Right lobe of liver (tissue), 6 donors: ENCODE measurements around the gene HTR7. TPM values are rescaled to one million over a fixed set of nuclear protein-coding genes. Genes with fewer than 3 reads are reported as not detected.

Experiments used
- ATAC-seq, 4 donors: fragments of 200-7000 bp; cut with Tn5 transposase; one replicate each; pipeline ENCODE4 v1.9.1; 2020; ENCODE audit warnings: mild to moderate bottlenecking in 4 of 4, moderate library complexity in 4 of 4
- DNase-seq, 3 donors: peaks; one replicate each; pipeline ENCODE4 v3.0.0-alpha.2; 2020
- H3K27ac ChIP-seq, 3 donors: fragments of 200-600 bp; one replicate each; pipeline ENCODE4 v1.8.0; 2022
- H3K27me3 ChIP-seq, 2 donors: fragments of 200-600 bp; one replicate each; pipeline ENCODE4 v1.8.0; 2022
- H3K36me3 ChIP-seq, 4 donors: fragments of 200-600 bp; sonication (generic) in 1 of 4; one replicate each; pipeline versions ENCODE4 v1.5.1 to v1.8.0; 2017 to 2022; ENCODE audit warnings: control low read depth in 1 of 4
- H3K4me1 ChIP-seq, 4 donors: fragments of 200-600 bp; sonication (generic) in 1 of 4; one replicate each; pipeline versions ENCODE4 v1.5.1 to v1.8.0; 2017 to 2022; ENCODE audit warnings: control low read depth in 1 of 4
- H3K4me3 ChIP-seq, 3 donors: fragments of 200-600 bp; one replicate each; pipeline ENCODE4 v1.8.0; 2022
- H3K9me3 ChIP-seq, 4 donors: fragments of 200-600 bp; sonication (generic) in 1 of 4; one replicate each; pipeline versions ENCODE4 v1.5.1 to v1.8.0; 2017 to 2022; ENCODE audit warnings: control low read depth in 1 of 4
- POLR2A ChIP-seq: fragments of 450-650 bp; IDR thresholded peaks from one replicate; pipeline ENCODE4 v1.6.1; 2017; ENCODE audit warnings: antibody characterized with exemption, mild to moderate bottlenecking
- WGBS: methylation state at CpG from one replicate; pipeline ENCODE4 v1.1.6; 2018; ENCODE audit warnings: low coverage, low lambda C conversion rate; ENCODE audit not compliant: insufficient coverage; ENCODE audit errors: missing lambda C conversion rate; 5-methylcytosine and 5-hydroxymethylcytosine counted together
- intact Hi-C, 2 donors: fragments of 100-400 bp; cut with DNase I; formaldehyde crosslinking; loops; one replicate each; pipeline versions ENCODE4 v1.11.2 to v1.14.1; 2022
- total RNA-seq, 6 experiments: library from RNA; depleted of rRNA in 2 of 6; stranded (reverse); fragments of >200 nt in 2 of 6; fragmentation: NEBNext Ultra II Directional in 3 of 6; extraction: Animal tissue kit (Norgen Biotek cat#: 25700) in 3 of 6; gene quantifications; one replicate each; pipeline versions ENCODE4 v1.1.0 to v1.2.4, GENCODE V29; 2016 to 2023
- TF ChIP-seq, protein P1 (sequence below), 4 donors: fragments of 200-600 bp in 3 of 4; fragments of 450-650 bp in 1 of 4; IDR thresholded peaks; one replicate each; pipeline versions ENCODE4 v1.5.1 to v1.8.0; 2016 to 2022; ENCODE audit warnings: antibody characterized with exemption in 4 of 4, mild to moderate bottlenecking in 2 of 4
- donor health status: DM: no; HTN: yes; CAD: no.
- donor health status: DM: no; HTN: no; CAD: no.
- donor health status: DM: no; HTN: no; CAD: no.
- donor health status: DM: no; HTN: yes; CAD: no.
- donor health status: DM: no; HTN: yes; CAD: no.

HTR7 gene
- total RNA-seq, 6 experiments from 2014 or later = 0.07 to 0.43 (median 0.19) TPM; not detected in 1

- no peak overlapping the region for H3K4me3 ChIP-seq
- intact Hi-C loops = no loop called here
- DNase-seq (no peak), ATAC-seq (no peak)
- H3K27me3 ChIP-seq = no peaks in the 10 kb centered on the region
- H3K4me1 ChIP-seq = no peaks in the 10 kb centered on the region
- no peaks in the 10 kb centered on the region for H3K9me3 ChIP-seq
- H3K36me3 ChIP-seq = no peaks in the 10 kb centered on the region
- TF ChIP-seq, protein P1, sequence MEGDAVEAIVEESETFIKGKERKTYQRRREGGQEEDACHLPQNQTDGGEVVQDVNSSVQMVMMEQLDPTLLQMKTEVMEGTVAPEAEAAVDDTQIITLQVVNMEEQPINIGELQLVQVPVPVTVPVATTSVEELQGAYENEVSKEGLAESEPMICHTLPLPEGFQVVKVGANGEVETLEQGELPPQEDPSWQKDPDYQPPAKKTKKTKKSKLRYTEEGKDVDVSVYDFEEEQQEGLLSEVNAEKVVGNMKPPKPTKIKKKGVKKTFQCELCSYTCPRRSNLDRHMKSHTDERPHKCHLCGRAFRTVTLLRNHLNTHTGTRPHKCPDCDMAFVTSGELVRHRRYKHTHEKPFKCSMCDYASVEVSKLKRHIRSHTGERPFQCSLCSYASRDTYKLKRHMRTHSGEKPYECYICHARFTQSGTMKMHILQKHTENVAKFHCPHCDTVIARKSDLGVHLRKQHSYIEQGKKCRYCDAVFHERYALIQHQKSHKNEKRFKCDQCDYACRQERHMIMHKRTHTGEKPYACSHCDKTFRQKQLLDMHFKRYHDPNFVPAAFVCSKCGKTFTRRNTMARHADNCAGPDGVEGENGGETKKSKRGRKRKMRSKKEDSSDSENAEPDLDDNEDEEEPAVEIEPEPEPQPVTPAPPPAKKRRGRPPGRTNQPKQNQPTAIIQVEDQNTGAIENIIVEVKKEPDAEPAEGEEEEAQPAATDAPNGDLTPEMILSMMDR (IDR thresholded peaks at IDR 0.05) = no peak
- TF ChIP-seq POLR2A = no peak
- H3K27ac ChIP-seq = no peak overlapping the region
Observed at GRCh38 chr10:90819911-90820310, 37.9 kb downstream of the HTR7 start.

DNA sequence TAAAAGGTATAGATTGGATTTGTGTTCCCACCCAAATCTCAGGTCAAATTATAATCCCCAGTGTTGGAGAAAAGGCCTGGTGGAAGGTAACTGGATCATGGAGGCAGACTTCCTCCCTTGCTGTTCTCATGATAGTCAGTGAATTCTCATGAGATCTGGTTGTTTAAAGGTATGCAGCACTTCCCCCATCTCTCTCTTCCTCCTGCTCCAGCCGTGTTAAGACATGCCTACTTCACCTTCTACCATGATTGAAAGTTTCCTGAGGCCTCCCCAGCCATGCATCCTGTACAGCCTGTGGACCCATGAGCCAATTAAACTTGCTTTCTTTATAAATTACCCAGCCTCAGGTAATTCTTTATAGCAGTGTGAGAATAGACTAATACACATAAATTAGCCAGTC is 39.1 kb downstream of the HTR7 start:
- no peak overlapping the region for H3K27ac ChIP-seq
- intact Hi-C loops = no loop called here
- H3K27me3 ChIP-seq = no peaks in the 10 kb centered on the region
- no peaks in the 10 kb centered on the region for H3K4me1 ChIP-seq
- WGBS = 50% methylated on average over 1 of the region's 1 CpG
- DNase-seq = no peak
- no peaks in the 10 kb centered on the region for H3K36me3 ChIP-seq
- no peak overlapping the region for H3K4me3 ChIP-seq
- no peak for TF ChIP-seq POLR2A
- TF ChIP-seq, protein P1 (IDR thresholded peaks at IDR 0.05) = no peak
- H3K9me3 ChIP-seq = no peaks in the 10 kb centered on the region
- no peak for ATAC-seq

- H3K4me1 ChIP-seq = no peaks in the 10 kb centered on the region
- TF ChIP-seq, protein P1 (IDR thresholded peaks at IDR 0.05) = no peak
Observed at GRCh38 chr10:90817128-90817889, 40.5 kb downstream of the HTR7 start.

DNA sequence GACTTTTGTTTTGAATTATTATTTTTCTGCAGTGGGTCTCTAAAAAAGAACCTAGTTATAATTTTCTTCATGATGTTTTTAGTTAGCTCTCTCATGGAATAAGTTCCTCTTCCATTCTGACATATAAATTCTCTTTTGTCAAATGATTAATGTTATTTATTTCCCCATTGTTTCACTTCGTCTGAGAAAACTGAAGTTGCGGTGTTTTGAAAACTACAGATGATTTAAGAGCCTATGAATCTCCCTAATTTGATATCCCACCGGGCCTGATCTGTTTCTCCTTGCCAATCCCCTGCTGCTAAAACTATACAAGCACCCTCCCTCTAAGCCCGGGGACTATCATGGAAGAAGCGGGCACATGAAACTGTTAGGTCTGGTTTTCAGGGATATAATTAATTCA is 41.4 kb downstream of the HTR7 start:
- no peaks in the 10 kb centered on the region for H3K36me3 ChIP-seq
- H3K27ac ChIP-seq = no peak overlapping the region
- H3K4me1 ChIP-seq = no peaks in the 10 kb centered on the region
- DNase-seq (no peak), ATAC-seq (no peak)
- no peak for TF ChIP-seq POLR2A
- TF ChIP-seq, protein P1 (IDR thresholded peaks at IDR 0.05) = no peak
- no peaks in the 10 kb centered on the region for H3K9me3 ChIP-seq
- no peaks in the 10 kb centered on the region for H3K27me3 ChIP-seq
- H3K4me3 ChIP-seq = no peak overlapping the region
- intact Hi-C loops = no loop called here
- 63% methylated on average over 5 of the region's 5 CpGs for WGBS

More at GRCh38 chr10:90817128-90817889, 40.5 kb downstream of the HTR7 start:
- Histone ChIP-seq H3K4me3 (no peak overlapping the region), H3K27me3 (no peaks in the 10 kb centered on the region), H3K27ac (no peak overlapping the region), H3K9me3 (no peaks in the 10 kb centered on the region), H3K36me3 (no peaks in the 10 kb centered on the region)
- WGBS = 39% methylated on average over 2 of the region's 2 CpGs
- intact Hi-C loops = no loop called here
- ATAC-seq (no peak), DNase-seq (no peak)
